ENCODE measurements around the gene PRR36.
"Not testable (repeated sequence)": the region's sequence is repeated elsewhere in the genome, so short reads cannot be mapped to it uniquely, and the experiment has no call there.

The PRR36 gene

DNA sequence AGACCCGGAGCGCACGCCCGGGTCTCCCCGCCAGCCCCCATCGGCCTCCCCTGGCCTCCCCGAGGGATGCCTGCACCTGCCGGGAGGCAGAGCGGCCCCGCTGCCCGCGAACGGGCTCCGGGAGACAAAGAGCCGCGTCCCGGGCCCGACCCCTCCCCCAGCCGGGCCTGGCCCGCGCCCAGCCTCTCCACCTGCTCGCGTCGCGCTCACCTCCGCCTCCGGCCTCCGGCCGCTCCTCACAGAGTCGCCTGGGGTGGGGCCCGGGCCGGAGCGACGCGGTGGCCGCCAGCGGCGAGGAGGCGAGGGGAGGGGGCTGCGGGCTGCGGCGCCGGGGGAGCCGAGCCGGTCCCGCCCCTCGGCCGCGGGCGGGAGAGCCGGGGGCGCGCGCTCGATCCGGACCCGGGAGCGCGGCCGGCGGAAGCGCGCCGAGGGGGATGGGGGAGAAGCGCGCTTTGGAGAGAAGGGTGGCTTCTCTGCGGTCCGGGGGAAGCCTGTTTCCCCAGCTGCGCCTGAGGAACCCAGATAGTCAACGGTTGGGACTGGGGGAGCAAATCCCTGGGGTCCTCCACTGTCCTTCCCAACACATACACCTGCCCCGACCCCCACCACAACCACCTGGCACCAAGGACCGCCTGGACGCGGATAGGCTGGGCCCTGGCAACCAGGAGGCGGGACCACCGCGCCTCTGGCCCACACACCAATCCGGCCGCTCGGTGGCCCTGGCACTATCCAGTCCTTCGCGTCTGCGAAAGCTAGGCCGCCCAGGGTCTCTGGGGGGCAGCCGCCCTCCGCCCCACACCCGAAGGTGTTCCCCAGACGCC is at the start of gene PRR36:
Gene PRR36, minus strand, starts transcription at position 315 of the 821 bp plus-strand sequence. CDS start 701 bp downstream, outside the sequence.
- no peak for DNase-seq (ENCODE audit: low read depth)

DNA sequence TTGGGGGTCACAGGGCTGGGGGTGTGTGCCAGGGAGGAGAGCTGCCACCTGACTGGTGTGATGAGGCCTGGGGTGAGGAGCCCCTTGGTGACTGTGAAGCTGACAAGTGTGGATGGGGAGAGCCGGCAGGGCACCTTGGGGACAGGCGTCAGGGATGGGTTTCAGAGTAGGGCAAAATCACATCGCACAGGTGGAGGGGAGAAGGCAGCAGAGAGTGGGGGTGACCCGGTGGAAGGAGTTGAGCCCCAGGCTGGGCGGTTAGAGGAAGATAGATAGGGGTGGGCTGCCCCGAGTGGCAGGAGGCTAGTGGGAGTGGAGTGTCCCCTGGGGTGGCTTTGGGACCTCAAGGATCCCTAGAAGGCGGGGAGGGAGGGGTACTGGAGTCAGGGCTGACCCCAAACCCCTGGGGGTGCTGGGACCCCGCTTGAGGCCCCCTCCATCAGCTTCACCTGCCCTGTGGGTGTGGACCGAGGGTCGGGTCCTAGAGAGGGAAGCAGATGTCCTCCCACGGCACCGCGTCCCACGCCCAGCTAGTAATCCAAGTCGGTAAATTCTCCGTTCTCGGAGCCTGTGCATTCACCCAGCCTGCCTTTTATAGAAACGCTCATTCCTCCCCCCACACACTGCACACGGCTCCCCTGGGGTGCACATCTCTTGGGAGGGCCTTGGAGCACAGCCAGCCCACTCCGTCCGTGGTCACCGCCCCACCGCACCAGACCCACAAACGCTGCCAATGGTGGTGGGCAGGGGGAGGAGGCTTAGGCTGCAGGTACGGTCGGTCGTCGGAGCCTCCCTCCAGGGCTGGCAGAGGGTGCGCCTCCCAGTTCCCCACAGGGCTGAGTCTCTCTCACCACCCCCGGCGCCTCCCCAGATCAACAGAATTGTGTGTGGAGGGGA is 49.4 kb upstream of the PRR36 start:
- no peak for DNase-seq (ENCODE audit: low read depth)

DNA sequence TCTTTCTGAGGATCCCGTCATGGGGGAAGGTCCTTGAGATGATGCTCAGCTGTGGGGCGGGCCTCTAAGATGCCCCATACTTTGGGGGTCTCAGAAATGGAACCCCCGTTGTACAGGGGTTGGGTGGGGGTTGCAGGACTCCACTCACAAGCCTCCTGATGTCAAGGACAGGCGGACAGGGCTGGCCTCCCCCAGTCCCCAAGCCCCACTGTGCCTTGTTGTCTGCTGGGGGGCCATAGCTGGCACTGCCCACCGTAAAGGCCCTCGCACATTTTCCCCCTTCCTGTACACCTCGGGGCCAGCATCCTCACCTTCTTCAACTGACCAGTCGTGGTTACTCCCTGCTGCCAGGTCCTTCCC is 48.6 kb upstream of the PRR36 start:
- no peak for DNase-seq (ENCODE audit: low read depth)

DNA sequence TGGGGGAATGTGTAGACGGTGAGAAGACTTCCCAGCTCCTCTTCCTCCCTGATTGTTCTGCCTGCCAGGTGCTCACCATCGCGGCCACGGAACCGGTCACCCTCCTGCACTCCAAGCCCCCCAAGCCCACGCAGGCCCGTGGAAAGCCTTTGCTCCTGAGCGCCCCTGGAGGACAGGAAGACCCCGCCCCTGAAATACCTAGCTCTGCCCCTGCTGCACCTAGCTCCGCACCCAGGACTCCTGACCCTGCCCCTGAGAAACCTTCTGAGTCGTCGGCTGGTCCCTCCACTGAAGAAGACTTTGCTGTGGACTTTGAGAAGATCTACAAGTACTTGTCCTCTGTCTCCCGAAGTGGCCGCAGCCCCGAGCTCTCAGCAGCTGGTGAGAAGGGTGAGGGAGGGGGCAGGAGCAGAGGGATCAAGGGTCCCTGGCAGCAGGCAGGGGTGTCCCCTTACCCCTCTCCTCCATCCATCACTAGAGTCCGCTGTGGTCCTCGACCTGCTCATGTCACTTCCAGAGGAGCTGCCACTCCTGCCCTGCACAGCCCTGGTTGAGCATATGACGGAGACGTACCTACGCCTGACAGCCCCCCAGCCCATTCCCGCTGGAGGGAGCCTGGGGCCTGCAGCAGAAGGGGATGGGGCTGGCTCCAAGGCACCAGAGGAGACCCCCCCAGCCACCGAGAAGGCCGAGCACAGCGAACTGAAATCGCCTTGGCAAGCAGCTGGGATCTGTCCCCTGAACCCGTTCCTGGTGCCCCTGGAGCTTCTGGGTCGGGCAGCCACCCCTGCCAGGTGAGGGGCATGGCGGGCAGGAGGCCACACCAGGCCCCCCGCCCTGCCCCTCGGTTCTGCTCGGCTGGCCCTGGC is 48.0 kb upstream of the PRR36 start:
- no peak for DNase-seq (ENCODE audit: low read depth)

DNA sequence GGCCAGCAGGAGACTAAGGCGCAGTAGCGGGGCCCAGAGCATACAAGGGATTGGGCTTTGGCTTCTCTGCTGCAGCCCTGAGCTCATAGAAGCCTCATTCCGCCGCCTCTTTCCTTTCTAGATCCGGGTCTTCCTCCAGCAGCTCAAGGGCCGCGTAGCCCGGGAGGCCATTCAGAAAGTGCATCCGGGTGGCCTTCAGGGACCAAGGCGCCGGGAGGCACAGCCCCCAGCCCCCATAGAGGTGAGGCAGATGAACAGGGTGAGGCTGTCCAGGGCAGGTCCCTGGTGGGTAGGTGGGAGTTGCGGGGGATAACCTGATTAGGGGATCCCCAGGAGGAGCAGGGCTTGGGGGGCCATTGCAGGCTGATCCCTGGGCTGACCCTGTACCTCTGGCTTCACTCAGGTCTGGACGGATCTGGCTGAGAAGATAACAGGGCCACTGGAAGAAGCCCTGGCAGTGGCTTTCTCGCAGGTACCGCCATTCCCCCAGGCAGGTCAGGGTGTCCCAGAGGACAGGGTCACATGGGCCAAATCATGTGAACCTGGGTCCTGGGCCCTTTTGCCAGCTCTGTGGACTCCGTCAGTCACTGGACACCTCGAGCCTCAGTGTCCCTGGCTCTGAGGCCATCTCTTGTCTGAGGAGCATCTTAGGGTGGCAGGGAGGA is 47.2 kb upstream of the PRR36 start:
- no peak for DNase-seq (ENCODE audit: low read depth)

DNA sequence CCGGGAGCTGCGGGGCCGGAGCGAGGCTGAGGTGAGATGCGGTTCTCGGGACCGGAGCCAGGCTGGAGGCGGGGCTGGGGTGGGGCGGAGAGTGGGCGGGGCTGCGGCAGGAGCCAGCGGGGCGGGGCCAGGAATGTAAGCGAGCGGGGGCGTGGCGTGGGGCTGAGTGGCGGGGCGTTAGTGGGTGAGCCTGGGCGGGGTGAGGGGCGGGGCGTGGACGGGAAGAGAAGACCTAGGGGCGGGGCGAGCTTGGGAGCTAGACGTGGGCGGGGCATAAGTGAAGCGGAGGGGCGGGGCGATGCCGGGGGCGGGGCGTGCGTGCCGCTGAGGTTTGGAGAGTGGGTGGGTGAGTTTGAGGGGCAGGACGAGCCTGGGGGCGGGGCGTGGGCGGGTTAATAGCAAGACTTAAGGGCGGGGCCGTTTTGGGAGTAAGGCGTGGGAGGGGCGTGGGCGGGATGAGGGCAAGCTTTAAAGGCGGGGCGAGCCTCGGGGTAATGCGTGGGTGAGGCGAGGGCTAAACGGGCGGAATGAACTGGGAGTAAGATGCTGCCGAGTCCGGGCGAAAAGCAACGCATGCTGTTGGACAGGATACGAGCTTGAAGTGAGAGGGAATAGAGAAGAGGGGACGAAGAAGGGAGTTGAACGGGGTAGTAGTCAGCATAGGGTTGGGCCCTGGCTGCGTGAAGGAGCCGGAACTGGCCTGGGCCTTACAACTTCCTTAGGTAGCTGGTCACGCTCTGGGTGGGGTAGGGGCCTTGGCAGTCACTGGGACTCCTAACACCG is 46.5 kb upstream of the PRR36 start:
- DNase-seq (ENCODE audit: low read depth): peak; percentile 98

DNA sequence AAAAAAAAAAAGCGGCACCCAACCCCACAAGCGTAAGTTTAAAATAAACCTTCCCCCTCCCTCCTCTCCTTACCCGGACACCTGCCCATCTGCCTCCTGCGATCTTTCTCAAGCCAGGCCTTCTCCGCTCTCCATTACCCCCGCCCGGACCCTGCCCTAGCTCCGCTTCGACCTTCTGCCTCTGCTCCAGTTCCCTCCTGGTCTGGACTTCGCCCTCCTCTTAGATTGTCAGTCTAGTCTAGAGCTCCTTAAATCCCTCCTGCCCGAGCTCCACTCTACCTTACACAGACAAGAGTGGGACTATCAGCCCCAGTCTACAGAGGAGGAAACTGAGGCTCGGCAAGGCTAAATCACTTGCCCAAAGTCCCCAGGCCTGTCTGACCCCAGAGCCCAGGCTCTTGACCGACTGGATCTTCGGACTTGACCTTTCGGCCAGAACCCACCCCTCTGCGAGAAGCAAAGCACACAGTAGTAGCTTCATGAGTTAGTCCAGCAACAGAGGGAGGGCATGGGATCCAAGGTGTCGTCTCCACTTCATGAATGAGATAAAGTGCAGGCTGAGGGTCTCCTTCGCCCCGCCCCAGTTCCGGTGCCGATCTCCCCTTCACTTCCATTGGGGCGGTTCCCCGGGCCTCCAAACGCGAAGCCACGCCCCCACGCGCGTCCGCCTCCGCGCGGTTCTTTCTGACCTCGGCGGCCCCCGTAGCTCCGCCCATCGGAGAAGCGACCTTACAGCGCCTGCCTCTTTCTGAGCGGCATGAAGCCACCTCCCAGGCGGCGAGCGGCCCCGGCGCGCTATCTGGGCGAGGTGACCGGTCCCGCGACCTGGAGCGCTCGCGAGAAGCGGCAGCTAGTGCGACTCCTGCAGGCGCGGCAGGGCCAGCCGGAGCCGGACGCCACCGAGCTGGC is 45.7 kb upstream of the PRR36 start, which contains the start of gene SNAPC2:
Gene SNAPC2, plus strand, starts transcription at position 729 of the 909 bp plus-strand sequence. Its CDS starts 29 bp downstream, at position 758.
- DNase-seq (ENCODE audit: low read depth): peak; percentile 94

DNA sequence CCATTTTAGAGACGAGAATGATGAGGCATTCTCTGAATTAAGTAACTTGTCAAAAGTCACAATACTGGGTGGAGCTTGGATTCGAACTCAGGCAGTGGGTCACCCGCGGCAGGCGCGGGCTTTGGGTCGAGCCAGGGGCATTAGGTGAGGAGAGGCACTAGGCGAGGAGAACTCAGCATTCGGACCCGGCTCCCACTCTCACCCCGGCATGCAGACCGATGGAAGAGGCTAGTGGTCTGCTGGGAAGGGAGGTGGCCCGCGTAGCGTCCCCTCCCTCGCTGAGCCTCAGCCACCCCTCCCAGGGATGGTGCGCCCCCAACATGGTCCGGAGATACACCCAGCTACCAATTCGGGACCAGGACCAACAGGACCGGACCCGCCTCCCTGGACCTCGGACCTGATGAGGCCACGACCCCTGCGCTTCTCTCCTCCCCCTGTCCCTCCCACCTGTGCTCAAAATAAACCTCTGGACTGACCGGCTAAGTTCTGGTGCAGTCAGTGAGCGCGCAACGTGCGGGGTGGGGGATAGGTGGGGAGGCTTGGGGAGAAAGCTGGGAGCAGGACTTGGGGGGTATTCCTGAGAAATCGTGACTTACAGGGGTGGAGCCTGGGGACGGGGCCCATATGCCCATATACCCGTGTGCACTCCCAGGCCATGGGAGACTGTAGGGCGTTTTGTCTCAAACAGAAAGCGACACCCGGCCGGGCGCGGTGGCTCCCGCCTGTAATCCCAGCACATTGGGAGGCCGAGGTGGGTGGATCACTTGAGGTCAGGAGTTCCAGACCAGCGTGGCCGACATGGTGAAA is 44.6 kb upstream of the PRR36 start:
- no peak for DNase-seq (ENCODE audit: low read depth)

DNA sequence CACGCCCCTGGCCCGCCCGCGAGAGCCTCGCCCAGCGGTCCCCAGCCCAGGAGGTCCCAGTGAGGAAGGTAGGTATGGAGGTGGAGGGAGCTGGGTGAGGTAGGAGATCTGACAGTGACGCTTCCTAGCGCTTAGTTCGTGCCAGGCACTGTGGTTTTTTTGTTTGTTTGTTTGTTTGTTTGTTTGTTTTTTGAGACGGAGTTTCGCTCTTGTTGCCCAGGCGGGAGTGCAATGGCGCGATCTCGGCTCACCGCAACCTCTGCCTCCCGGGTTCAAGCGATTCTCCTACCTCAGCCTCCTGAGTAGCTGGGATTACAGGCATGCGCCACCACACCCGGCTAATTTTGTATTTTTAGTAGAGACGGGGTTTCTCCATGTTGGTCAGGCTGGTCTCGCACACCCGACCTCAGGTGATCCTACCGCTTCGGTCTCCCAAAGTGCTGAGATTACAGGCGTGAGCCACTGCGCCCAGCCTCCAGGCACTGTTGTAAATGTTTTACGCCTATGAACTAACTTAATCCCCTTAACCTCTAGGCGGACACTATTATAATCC is 43.9 kb upstream of the PRR36 start:
- not testable (repeated sequence) for DNase-seq (ENCODE audit: low read depth)

DNA sequence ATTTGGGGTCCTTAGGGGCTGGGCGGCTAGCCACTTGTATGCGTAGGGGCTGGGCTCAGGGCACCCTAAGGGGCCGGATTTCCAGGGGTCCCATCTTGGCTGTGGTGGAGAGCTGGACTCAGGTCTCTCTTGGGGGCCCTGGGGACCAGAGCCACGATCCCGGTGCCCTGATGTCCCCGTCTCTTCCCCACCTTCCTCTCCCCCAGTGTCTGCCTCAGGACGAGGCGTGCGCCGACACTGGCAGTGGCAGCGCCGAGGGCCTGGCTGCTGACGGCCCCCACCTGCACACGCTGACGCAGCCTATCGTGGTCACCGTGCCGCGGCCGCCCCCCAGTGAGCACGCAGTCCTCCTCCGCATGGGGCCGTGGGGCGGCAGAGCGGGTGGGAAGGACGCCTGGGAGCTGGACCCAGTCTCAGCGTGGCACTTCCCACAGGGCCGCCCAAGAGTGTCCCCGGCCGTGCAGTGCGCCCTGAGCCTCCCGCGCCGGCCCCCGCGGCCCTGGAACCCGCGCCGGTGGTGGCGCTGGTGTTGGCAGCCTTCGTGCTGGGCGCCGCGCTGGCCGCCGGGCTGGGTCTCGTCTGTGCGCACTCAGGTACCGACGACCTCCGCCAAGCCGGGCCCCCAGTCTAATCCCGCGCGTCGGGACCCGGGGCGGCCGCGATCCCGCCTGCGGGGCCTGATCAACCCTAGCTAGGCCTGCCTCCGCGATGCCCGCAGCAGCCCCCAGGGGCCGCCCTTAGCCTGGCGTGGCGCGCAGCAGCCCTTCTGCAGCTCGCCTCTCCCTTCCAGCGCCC is 43.3 kb upstream of the PRR36 start:
- DNase-seq (ENCODE audit: low read depth): no peak

DNA sequence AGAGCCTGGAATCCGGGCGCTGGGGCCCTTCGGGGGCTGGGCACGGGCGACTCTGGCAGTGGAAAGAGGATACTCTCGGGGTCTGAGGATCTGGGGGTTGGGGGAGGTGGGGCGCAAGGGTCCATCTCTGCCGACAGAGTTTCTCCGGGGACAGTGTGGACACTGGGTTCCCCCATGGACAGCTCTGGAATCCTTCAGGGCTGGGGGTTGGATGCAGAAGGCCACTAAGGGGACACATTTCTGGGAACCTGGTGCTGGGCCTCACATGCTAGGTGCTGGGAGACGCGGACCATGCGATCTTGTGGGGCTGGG is 42.7 kb upstream of the PRR36 start:
- DNase-seq (ENCODE audit: low read depth): no peak

DNA sequence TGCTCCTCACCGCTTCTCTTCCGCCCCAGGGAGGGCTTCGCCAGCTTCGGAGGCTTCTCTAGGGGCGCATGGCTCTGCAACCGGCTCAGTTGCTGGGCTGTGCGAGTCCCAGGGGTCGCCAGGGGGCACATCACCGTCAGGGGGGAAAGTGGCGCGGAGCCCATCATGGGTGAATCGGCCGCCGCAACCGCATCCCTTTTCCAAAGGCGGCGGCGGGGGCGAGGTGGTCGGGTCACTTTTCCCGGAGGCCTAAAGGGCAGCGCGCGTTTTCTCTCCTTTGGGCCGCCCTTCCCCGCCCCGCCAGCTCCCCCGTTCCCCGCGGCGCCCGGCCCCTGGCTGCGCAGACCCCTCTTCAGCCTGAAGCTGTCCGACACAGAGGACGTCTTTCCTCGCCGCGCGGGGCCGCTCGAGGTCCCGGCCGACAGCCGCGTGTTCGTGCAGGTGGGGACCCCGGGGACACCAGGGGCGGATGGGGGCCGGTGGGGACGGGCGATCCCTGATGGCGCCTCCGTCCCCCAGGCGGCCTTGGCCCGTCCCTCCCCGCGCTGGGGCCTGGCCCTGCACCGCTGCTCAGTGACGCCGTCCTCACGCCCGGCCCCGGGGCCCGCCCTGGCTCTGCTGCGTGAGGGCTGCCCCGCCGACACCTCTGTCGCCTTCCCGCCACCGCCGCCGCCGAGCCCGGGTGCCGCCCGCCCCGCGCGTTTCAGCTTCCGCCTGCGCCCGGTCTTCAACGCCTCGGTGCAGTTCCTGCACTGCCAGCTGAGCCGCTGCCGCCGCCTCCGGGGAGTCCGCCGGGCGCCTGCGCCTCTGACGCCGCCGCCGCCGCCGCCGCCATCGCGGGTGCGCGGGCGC is 42.1 kb upstream of the PRR36 start:
- no peak for DNase-seq (ENCODE audit: low read depth)

DNA sequence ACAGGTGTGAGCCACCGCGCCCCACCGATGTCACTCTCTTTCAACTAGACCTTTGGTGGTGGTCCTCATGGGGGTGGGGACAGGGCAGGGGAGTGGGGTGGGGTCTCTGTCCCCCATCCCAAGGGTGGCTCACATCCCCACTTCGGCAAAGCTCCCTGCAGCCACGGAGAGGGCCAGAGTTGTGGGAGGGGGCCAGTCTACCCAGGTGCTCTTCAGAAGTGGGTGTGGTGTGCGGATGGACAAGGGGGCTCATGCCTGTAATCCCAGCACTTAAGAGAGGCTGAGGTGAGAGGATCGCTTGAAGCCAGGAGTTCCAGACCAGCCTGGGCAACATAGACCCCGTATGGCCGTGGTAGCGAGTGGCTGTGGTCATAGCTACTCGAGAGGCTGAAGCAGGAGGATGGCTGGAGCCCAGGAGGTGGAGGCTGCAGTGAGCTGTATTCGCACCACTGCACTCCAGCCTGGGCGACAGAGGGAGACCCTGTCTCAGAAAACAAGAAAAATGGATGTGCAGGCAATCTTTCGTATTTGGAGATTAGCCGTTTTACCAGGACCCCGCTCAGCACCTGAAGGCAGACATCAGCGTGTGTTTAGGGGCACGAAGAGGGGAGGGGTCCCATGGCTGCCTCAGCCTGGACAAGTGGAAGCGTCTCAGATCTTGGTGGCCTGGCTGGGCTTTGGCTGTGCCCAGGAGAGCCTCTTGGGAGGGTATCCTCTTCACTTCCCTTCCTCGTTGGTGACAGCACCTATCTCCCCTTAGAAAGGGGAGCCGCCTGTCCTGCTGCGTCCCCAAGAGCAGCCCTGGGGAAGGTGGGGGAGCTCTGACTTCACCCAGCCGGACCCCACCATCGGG is 41.3 kb upstream of the PRR36 start:
- no peak for DNase-seq (ENCODE audit: low read depth)

DNA sequence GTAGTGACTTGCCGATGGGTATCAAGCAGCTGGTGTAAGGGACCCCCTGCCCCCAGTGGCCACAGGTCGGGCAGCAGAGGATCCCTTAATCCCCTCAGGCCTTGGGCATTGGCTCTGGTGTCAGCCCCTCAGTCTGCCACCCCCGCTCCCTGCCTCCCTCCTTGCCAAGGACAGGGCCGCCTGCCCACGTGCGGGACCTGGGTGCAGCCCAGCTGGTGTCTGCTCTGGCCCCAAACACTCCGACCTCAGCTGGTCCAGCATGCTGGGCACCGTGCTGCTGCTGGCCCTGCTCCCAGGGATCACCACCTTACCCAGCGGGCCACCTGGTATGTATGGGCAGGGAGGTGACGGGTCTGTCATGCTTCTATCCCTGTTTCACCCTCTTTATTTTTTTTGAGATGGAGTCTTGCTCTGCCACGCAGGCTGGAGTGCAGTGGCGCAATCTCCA is 40.4 kb upstream of the PRR36 start, which contains the start of gene TGFBR3L:
Gene TGFBR3L, plus strand, starts transcription at position 233 of the 448 bp plus-strand sequence.
- DNase-seq (ENCODE audit: low read depth): no peak

DNA sequence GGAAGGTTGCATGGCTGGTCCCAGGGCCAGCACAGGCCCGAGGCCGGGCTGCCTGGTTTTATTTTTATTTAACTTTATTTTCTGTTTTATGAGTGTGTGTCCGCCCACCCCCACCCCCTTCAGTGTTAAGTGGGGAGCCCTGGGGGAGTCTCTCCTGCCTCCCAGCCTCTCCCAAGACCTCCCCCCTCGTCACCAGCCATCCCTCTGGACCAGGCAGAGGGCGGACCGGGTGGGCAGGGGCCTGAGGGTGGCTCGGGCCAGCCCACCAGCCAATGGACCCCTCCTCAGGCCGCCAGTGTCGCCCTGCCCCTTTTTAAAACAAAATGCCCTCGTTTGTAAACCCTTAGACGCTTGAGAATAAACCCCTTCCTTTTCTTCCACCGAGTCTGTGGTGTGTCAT is 39.9 kb upstream of the PRR36 start:
- no peak for DNase-seq (ENCODE audit: low read depth)

DNA sequence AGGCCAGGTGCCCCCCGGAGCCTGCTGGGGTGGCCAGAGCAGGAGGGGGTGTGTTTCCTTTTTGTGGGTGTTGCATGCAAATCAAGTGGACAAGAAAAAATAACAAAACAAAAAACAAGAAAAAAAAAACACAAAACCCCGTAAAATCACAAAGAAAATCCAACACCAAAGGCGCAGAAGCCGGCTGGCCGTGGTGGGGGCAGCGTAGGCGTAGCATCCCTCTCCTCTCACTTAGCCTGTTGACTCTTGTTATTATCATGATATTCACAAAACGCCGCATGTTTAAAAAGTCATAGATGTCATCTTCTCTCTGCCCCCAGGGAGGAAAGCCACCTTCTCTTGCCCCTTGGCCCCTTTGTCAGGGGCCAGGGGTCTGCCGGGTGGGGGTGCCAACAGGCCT is 39.5 kb upstream of the PRR36 start:
- no peak for DNase-seq (ENCODE audit: low read depth)
